Adrenal gland (tissue), 12 donors: Measurements from ENCODE around the gene SYNE2. TPM values are rescaled to one million over a fixed set of nuclear protein-coding genes. Genes with fewer than 3 reads are reported as not detected.

ENCODE experiments used
- DNase-seq, 7 donors: peaks; one replicate each; pipeline ENCODE4 v3.0.0-alpha.2; 2019 to 2020
- H3K27ac ChIP-seq, 5 donors: fragments of 200-600 bp; sonication (generic) in 4 of 5; 1 replicate in 3 of 5; 2 replicates in 2 of 5; pipeline versions ENCODE4 v1.5.1 to v1.8.0; 2016 to 2020; ENCODE audit warnings: mild to moderate bottlenecking in 1 of 5
- H3K27me3 ChIP-seq: fragments of 200-600 bp; 2 replicates; pipeline ENCODE4 v1.8.0; 2021
- H3K36me3 ChIP-seq, 2 donors: fragments of 200-600 bp; replicated peaks in 1 of 2; 1 replicate in 1 of 2; 2 replicates in 1 of 2; pipeline versions ENCODE4 v1.5.1 to v1.8.0; 2018 to 2022
- H3K4me1 ChIP-seq, 2 donors: fragments of 200-600 bp; replicated peaks in 1 of 2; 1 replicate in 1 of 2; 2 replicates in 1 of 2; pipeline versions ENCODE4 v1.5.1 to v1.8.0; 2018 to 2021
- H3K4me3 ChIP-seq, 4 donors: fragments of 200-600 bp; sonication (generic) in 3 of 4; one replicate each; pipeline ENCODE4 v1.5.1; 2016 to 2018
- H3K9me3 ChIP-seq, 3 donors: fragments of 200-600 bp; sonication (generic) in 1 of 3; replicated peaks in 1 of 3; 1 replicate in 2 of 3; 2 replicates in 1 of 3; pipeline versions ENCODE4 v1.5.1 to v1.8.0; 2016 to 2021
- CTCF ChIP-seq, 6 experiments: fragments of 450-650 bp in 4 of 6; fragments of 200-600 bp in 2 of 6; sonication (generic) in 1 of 6; IDR thresholded peaks; 1 replicate in 5 of 6; 2 replicates in 1 of 6; pipeline versions ENCODE4 v1.5.1 to v1.8.0; 2016 to 2021; ENCODE audit warnings: antibody characterized with exemption in 6 of 6, mild to moderate bottlenecking in 2 of 6, moderate library complexity in 1 of 6
- POLR2A ChIP-seq, 2 donors: fragments of 450-650 bp; IDR thresholded peaks; one replicate each; pipeline ENCODE4 v1.6.1; 2017; ENCODE audit warnings: antibody characterized with exemption in 2 of 2, mild to moderate bottlenecking in 2 of 2, moderate library complexity in 1 of 2
- WGBS, 4 donors: extraction: QIAGEN DNeasy Blood & Tissue Kit in 2 of 4; methylation state at CpG; one replicate each; pipeline versions ENCODE4 v1.1.5 to v1.1.7; 2013 to 2017; 5-methylcytosine and 5-hydroxymethylcytosine counted together
- intact Hi-C, 2 donors: fragments of 100-400 bp; cut with DNase I; formaldehyde crosslinking; loops; one replicate each; pipeline versions ENCODE4 v1.14.1 to v1.15.0; 2022 to 2023
- polyA plus RNA-seq, 3 donors: library from polyadenylated mRNA; stranded (reverse); fragments of 200-250 nt in 2 of 3; fragments of 350-450 nt in 1 of 3; fragmentation: Illumina TruSeq in 1 of 3; extraction: RNeasy Lipid Tissue Mini Kit (QIAGEN cat#74804) in 1 of 3; gene quantifications; one replicate each; pipeline ENCODE4 v1.2.3, GENCODE V29; 2013 to 2014
- total RNA-seq, 9 donors: library from RNA; depleted of rRNA in 4 of 9; stranded (reverse); fragments of >200 nt in 4 of 9; fragments of 120-200 nt in 1 of 9; fragmentation: NEBNext Ultra II Directional in 1 of 9; extraction: Animal tissue kit (Norgen Biotek cat#: 25700) in 1 of 9; gene quantifications; one replicate each; pipeline versions ENCODE4 v1.1.0 to v1.2.4, GENCODE V29; 2013 to 2023
- donor health status: healthy with polysubstance abuse.
- donor health status: Bipolar disorder and iron deficiency.
- donor health status: DM: yes; HTN: yes; CAD: no.
- donor health status: DM: no; HTN: no; CAD: no.
- donor health status: DM: no; HTN: no; CAD: no.
- donor health status: DM: yes; HTN: yes; CAD: no.

Gene SYNE2
- total and polyA plus RNA-seq, 12 donors: 21.4 to 140 (median 56.1) TPM

GRCh38 chr14:64049616-64050381 lies 197.0 kb downstream of the SYNE2 start:
- Histone ChIP-seq H3K36me3 (no peaks in the 10 kb centered on the region), H3K27me3 (no peaks in the 10 kb centered on the region), H3K9me3 (no peaks in the 10 kb centered on the region), H3K4me1 (no peaks in the 10 kb centered on the region), H3K4me3 (no peak overlapping the region), H3K27ac (no peak overlapping the region)
- TF ChIP-seq CTCF (IDR thresholded peaks at IDR 0.05): no peak
- no peak for TF ChIP-seq POLR2A (IDR thresholded peaks at IDR 0.05)
- intact Hi-C loops: no loop called here
- WGBS, 4 donors: 92 to 98% (median 96%) methylated on average over 2 of the region's 2 CpGs
- DNase-seq: no peak

- no peaks in the 10 kb centered on the region for H3K36me3 ChIP-seq
- no peaks in the 10 kb centered on the region for H3K9me3 ChIP-seq
- 80 to 86% (median 82%) methylated on average over 10 of the region's 10 CpGs for WGBS, 4 donors
- intact Hi-C loops: no loop called here
- DNase-seq: peak in 1 of 7 donors; percentile 9
- no peak for TF ChIP-seq CTCF (IDR thresholded peaks at IDR 0.05)
- TF ChIP-seq POLR2A (IDR thresholded peaks at IDR 0.05): no peak
- H3K4me3 ChIP-seq: no peak overlapping the region
- H3K27me3 ChIP-seq: no peaks in the 10 kb centered on the region
- H3K27ac ChIP-seq: no peak overlapping the region
- no peaks in the 10 kb centered on the region for H3K4me1 ChIP-seq
These were observed 201.2 kb downstream of the SYNE2 start for GRCh38 chr14:64053694-64054669.

GRCh38 chr14:64059454-64060198 lies 206.8 kb downstream of the SYNE2 start:
- H3K27me3 ChIP-seq: no peaks in the 10 kb centered on the region
- WGBS, 4 donors: 86 to 100% (median 92%) methylated on average over 3 to 6 of the region's 6 CpGs
- no peaks in the 10 kb centered on the region for H3K4me1 ChIP-seq
- H3K4me3 ChIP-seq: no peak overlapping the region
- H3K27ac ChIP-seq: no peak overlapping the region
- intact Hi-C loops: no loop called here
- H3K36me3 ChIP-seq: no peaks in the 10 kb centered on the region
- no peak for DNase-seq
- no peaks in the 10 kb centered on the region for H3K9me3 ChIP-seq
- TF ChIP-seq CTCF (IDR thresholded peaks at IDR 0.05) (no peak), POLR2A (IDR thresholded peaks at IDR 0.05) (no peak)

GRCh38 chr14:64060199-64060545 lies 207.4 kb downstream of the SYNE2 start:
- WGBS, 4 donors: 92 to 93% methylated on average over 1 of the region's 1 CpG; no CpG with 5 or more reads in 2 of the 4 donors
- no peaks in the 10 kb centered on the region for H3K4me1 ChIP-seq
- H3K36me3 ChIP-seq: no peaks in the 10 kb centered on the region
- H3K9me3 ChIP-seq: no peaks in the 10 kb centered on the region
- no peak for DNase-seq
- no peak overlapping the region for H3K27ac ChIP-seq
- H3K27me3 ChIP-seq: no peaks in the 10 kb centered on the region
- H3K4me3 ChIP-seq: no peak overlapping the region
- TF ChIP-seq CTCF (IDR thresholded peaks at IDR 0.05) (no peak), POLR2A (IDR thresholded peaks at IDR 0.05) (no peak)
- intact Hi-C loops: no loop called here
